K562 (cell line): ENCODE results near the gene FHIT. TPM values are rescaled to one million over a fixed set of nuclear protein-coding genes. Genes with fewer than 3 reads are reported as not detected.

ENCODE experiments used
- ATAC-seq: fragments of 200-7000 bp; cut with Tn5 transposase; 3 replicates; pipeline ENCODE4 v1.9.1; 2020; ENCODE audit warnings: moderate library complexity
- BruUV-seq: library from RNA; stranded (reverse); fragments of 400-500 nt; replicated peaks from 2 replicates; lab custom pipeline; 2021; lab: Mats Ljungman, UMichigan
- CTCF ChIA-PET: fragments of 300-600 bp; formaldehyde crosslinking; extraction: SDS; loops from one replicate; lab custom pipeline; 2021; ENCODE audit warnings: low intra/inter-chr PET ratio; lab: Yijun Ruan, JAX
- POLR2A ChIA-PET: fragments of 300-600, 350-650 bp; sonication (Branson Sonifier 250); formaldehyde crosslinking; extraction: SDS; loops from one replicate; lab custom pipeline; 2021; ENCODE audit warnings: antibody characterized with exemption, inconsistent platforms; lab: Yijun Ruan, JAX
- DNase-seq, 4 experiments: peaks; one replicate each; pipeline versions ENCODE4 v3.0.0 to v3.0.0-alpha.2; 2011 to 2018; ENCODE audit warnings: low spot score in 3 of 4, mixed read lengths in 3 of 4; ENCODE audit errors: extremely low read depth in 1 of 4
- FAIRE-seq: peaks from 2 replicates; lab custom pipeline; 2011; peaks lifted over from hg19 to GRCh38; lab: Jason Lieb, UNC
- H2AFZ ChIP-seq: 2 replicates; pipeline ENCODE4 v1.6.0; 2011; ENCODE audit warnings: low read depth, low read length, control low read depth, inconsistent platforms
- H3K27ac ChIP-seq: fragments of 200-600 bp; 3 replicates; pipeline ENCODE4 v1.8.0; 2011; ENCODE audit warnings: low read depth, mild to moderate bottlenecking, control low read depth, inconsistent platforms, low read length, moderate library complexity, mixed read lengths; ENCODE audit errors: extremely low read depth
- H3K27me3 ChIP-seq, 2 experiments: fragments of 300-600 bp in 1 of 2; 2 replicates in 1 of 2; 3 replicates in 1 of 2; pipeline versions ENCODE4 v1.6.0 to v1.8.0; 2011; ENCODE audit warnings: inconsistent platforms in 2 of 2, low read length in 2 of 2, mild to moderate bottlenecking in 1 of 2, mixed read lengths in 1 of 2, moderate library complexity in 1 of 2; ENCODE audit not compliant: control insufficient read depth in 2 of 2, insufficient read depth in 2 of 2
- H3K36me3 ChIP-seq: fragments of 300-600 bp; 3 replicates; pipeline ENCODE4 v1.8.0; 2011; ENCODE audit warnings: mild to moderate bottlenecking, low read length, inconsistent platforms; ENCODE audit not compliant: control insufficient read depth, insufficient read depth
- H3K4me1 ChIP-seq, 2 experiments: fragments of 200-600 bp in 1 of 2; replicated peaks in 1 of 2; 2 replicates in 1 of 2; 3 replicates in 1 of 2; pipeline versions ENCODE4 v1.5.1 to v1.8.0; 2011; ENCODE audit warnings: inconsistent platforms in 2 of 2, low read length in 2 of 2, mild to moderate bottlenecking in 1 of 2, mixed read lengths in 1 of 2, moderate library complexity in 1 of 2; ENCODE audit not compliant: control insufficient read depth in 2 of 2, insufficient read depth in 2 of 2
- H3K4me2 ChIP-seq: 2 replicates; pipeline ENCODE4 v1.6.1; 2011; ENCODE audit warnings: low read length, control low read depth, inconsistent platforms, mixed read lengths; ENCODE audit not compliant: insufficient read depth
- H3K4me3 ChIP-seq: fragments of 200-600 bp; sonication (generic), shearing (Covaris generic); 2 replicates; pipeline ENCODE4 v1.5.1; 2016; ENCODE audit warnings: control low read depth, inconsistent platforms
- H3K79me2 ChIP-seq: fragments of 200-600 bp; 3 replicates; pipeline ENCODE4 v1.8.0; 2011; ENCODE audit warnings: low read length, inconsistent platforms; ENCODE audit not compliant: control insufficient read depth, insufficient read depth
- H3K9ac ChIP-seq, 2 experiments: 2 replicates each; pipeline versions ENCODE4 v1.6.0 to v1.6.1; 2011; ENCODE audit warnings: low read depth in 2 of 2, low read length in 2 of 2, control low read depth in 1 of 2, inconsistent platforms in 1 of 2, mild to moderate bottlenecking in 1 of 2, mixed read lengths in 1 of 2; ENCODE audit not compliant: insufficient read depth in 1 of 2
- H3K9me1 ChIP-seq: one replicate; pipeline ENCODE4 v1.6.0; 2011; ENCODE audit warnings: inconsistent platforms, mild to moderate bottlenecking, low read length, moderate library complexity; ENCODE audit not compliant: control insufficient read depth, insufficient read depth
- H3K9me3 ChIP-seq: replicated peaks from 2 replicates; pipeline ENCODE4 v1.5.1; 2011; ENCODE audit warnings: low read depth, low read length, inconsistent platforms; ENCODE audit not compliant: control insufficient read depth, insufficient read depth
- H4K20me1 ChIP-seq: replicated peaks from 2 replicates; pipeline ENCODE4 v1.6.1; 2011; ENCODE audit warnings: low read length, inconsistent platforms, mixed read lengths; ENCODE audit not compliant: control insufficient read depth, insufficient read depth
- GTF3C2 ChIP-seq: IDR thresholded peaks from 3 replicates; pipeline ENCODE4 v1.6.1; 2011; ENCODE audit warnings: borderline replicate concordance, mild to moderate bottlenecking, moderate library complexity; ENCODE audit not compliant: insufficient read length; ENCODE audit errors: extremely low read depth
- HBP1 ChIP-seq: fragments of 450-650 bp; formaldehyde crosslinking; IDR thresholded peaks from 2 replicates; pipeline ENCODE4 v1.4.0; 2022; ENCODE audit warnings: missing genetic modification characterization
- WGBS: fragments of 100-300 bp; shearing (Covaris generic); methylation state at CpG from one replicate; pipeline ENCODE4 v1.1.6; 2016; ENCODE audit warnings: low coverage, mixed read lengths; ENCODE audit not compliant: insufficient coverage; ENCODE audit errors: missing lambda C conversion rate; 5-methylcytosine and 5-hydroxymethylcytosine counted together
- in situ Hi-C: fragments of 300-500 bp; cut with MboI; formaldehyde crosslinking; loops from 4 replicates; pipeline ENCODE4 v1.15.0; 2018; ENCODE audit warnings: inconsistent platforms, mixed read lengths
- intact Hi-C: fragments of 100-400 bp; cut with micrococcal nuclease; formaldehyde crosslinking; loops from 2 replicates; pipeline ENCODE4 v1.14.2; 2022
- polyA plus RNA-seq, 8 experiments: library from polyadenylated mRNA; depleted of rRNA in 4 of 8; stranded (reverse) in 5 of 8; unstranded in 3 of 8; fragments of >200 nt; fragmentation: Nextera tagmentation in 2 of 8; fragmentation: Illumina TruSeq in 1 of 8; extraction: Ambion mirVana in 2 of 8; extraction: Trizol in 1 of 8; gene quantifications; 2 replicates each; pipeline versions ENCODE4 v1.2.1 to v1.2.3, GENCODE V29; 2011 to 2014; ENCODE audit warnings: inconsistent platforms in 1 of 8, missing spikeins in 1 of 8
- total RNA-seq, 7 experiments: library from RNA; depleted of rRNA in 6 of 7; stranded (reverse); fragments of >200 nt in 6 of 7; fragmentation: Illumina TruSeq in 2 of 7; extraction: Trizol in 2 of 7; gene quantifications; 2 replicates each; pipeline versions ENCODE4 v1.2.1 to v1.2.3, GENCODE V29; 2011 to 2021; ENCODE audit warnings: low replicate concordance in 1 of 7

Gene FHIT
- total and polyA plus RNA-seq, 9 of the 15 experiments (the other 6 are each of a cell fraction or from before 2014, with no cell fraction given) = 1.7 to 9.1 (median 4.3) TPM

DNA sequence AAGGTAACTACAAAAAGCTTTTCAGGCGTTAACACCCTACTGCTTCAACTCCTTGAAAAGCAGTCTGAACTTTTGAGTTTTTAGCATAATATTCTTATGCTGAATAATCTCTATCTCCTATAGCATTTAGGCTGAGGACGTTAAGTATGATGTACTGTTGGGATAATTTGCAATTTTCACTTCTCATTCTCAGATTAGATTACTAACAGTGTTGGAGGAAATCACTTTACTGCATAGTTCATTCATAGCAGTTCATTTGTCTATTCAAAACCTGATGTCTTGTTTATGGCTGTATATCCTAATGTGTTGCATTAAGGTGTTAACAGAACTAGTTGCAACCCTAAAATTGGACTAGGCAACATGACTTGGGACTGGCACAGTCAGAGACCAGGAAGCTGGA, 983.1 kb downstream of the FHIT start:
- 4% methylated on average over 2 of the region's 2 CpGs for WGBS
- Histone ChIP-seq H3K9me1 (no peaks in the 10 kb centered on the region), H3K27ac (peak overlapping the region; percentile 79; the same call in 2 of the 3 replicates), H3K27me3 (no peaks in the 10 kb centered on the region), H3K4me3 (no peak overlapping the region), H3K9me3 (no peaks in the 10 kb centered on the region), H3K4me2 (no peak overlapping the region), H4K20me1 (no peaks in the 10 kb centered on the region), H3K79me2 (peaks cover 32% of the 10 kb centered on the region), H3K9ac (no peak overlapping the region), H2AFZ (no peak overlapping the region), H3K36me3 (no peaks in the 10 kb centered on the region; the same call in 2 of the 3 replicates), H3K4me1 (peaks cover 0 to 48% of the 10 kb centered on the region in 2 experiments; a peak in 3 of 5 replicates)
- in situ Hi-C loops = no loop called here
- no TSS peak for BruUV-seq
- POLR2A ChIA-PET = interaction anchor here (1.0 to 1.7 kb wide), 2 partner anchors 9 to 11 kb away, joined by 5 to 7 read pairs; no protein-coding TSS in a partner anchor
- ATAC-seq = no peak
- CTCF ChIA-PET = no interaction called here
- no peak for FAIRE-seq
- TF ChIP-seq HBP1 (no peak), GTF3C2 (no peak)
- no peak for DNase-seq
- intact Hi-C loops = no loop called here
